Adrenal gland (tissue), 12 donors: Measurements from ENCODE around the gene DNAJC8. TPM values are rescaled to one million over a fixed set of nuclear protein-coding genes. Genes with fewer than 3 reads are reported as not detected.

Experiments
- DNase-seq, 7 donors: peaks; one replicate each; pipeline ENCODE4 v3.0.0-alpha.2; 2019 to 2020
- H3K27ac ChIP-seq, 5 donors: fragments of 200-600 bp; sonication (generic) in 4 of 5; 1 replicate in 3 of 5; 2 replicates in 2 of 5; pipeline versions ENCODE4 v1.5.1 to v1.8.0; 2016 to 2020; ENCODE audit warnings: mild to moderate bottlenecking in 1 of 5
- H3K27me3 ChIP-seq: fragments of 200-600 bp; 2 replicates; pipeline ENCODE4 v1.8.0; 2021
- H3K36me3 ChIP-seq, 2 donors: fragments of 200-600 bp; replicated peaks in 1 of 2; 1 replicate in 1 of 2; 2 replicates in 1 of 2; pipeline versions ENCODE4 v1.5.1 to v1.8.0; 2018 to 2022
- H3K4me1 ChIP-seq, 2 donors: fragments of 200-600 bp; replicated peaks in 1 of 2; 1 replicate in 1 of 2; 2 replicates in 1 of 2; pipeline versions ENCODE4 v1.5.1 to v1.8.0; 2018 to 2021
- H3K4me3 ChIP-seq, 4 donors: fragments of 200-600 bp; sonication (generic) in 3 of 4; one replicate each; pipeline ENCODE4 v1.5.1; 2016 to 2018
- H3K9me3 ChIP-seq, 3 donors: fragments of 200-600 bp; sonication (generic) in 1 of 3; replicated peaks in 1 of 3; 1 replicate in 2 of 3; 2 replicates in 1 of 3; pipeline versions ENCODE4 v1.5.1 to v1.8.0; 2016 to 2021
- CTCF ChIP-seq, 6 experiments: fragments of 450-650 bp in 4 of 6; fragments of 200-600 bp in 2 of 6; sonication (generic) in 1 of 6; IDR thresholded peaks; 1 replicate in 5 of 6; 2 replicates in 1 of 6; pipeline versions ENCODE4 v1.5.1 to v1.8.0; 2016 to 2021; ENCODE audit warnings: antibody characterized with exemption in 6 of 6, mild to moderate bottlenecking in 2 of 6, moderate library complexity in 1 of 6
- POLR2A ChIP-seq, 2 donors: fragments of 450-650 bp; IDR thresholded peaks; one replicate each; pipeline ENCODE4 v1.6.1; 2017; ENCODE audit warnings: antibody characterized with exemption in 2 of 2, mild to moderate bottlenecking in 2 of 2, moderate library complexity in 1 of 2
- WGBS, 4 donors: extraction: QIAGEN DNeasy Blood & Tissue Kit in 2 of 4; methylation state at CpG; one replicate each; pipeline versions ENCODE4 v1.1.5 to v1.1.7; 2013 to 2017; 5-methylcytosine and 5-hydroxymethylcytosine counted together
- intact Hi-C, 2 donors: fragments of 100-400 bp; cut with DNase I; formaldehyde crosslinking; loops; one replicate each; pipeline versions ENCODE4 v1.14.1 to v1.15.0; 2022 to 2023
- polyA plus RNA-seq, 3 donors: library from polyadenylated mRNA; stranded (reverse); fragments of 200-250 nt in 2 of 3; fragments of 350-450 nt in 1 of 3; fragmentation: Illumina TruSeq in 1 of 3; extraction: RNeasy Lipid Tissue Mini Kit (QIAGEN cat#74804) in 1 of 3; gene quantifications; one replicate each; pipeline ENCODE4 v1.2.3, GENCODE V29; 2013 to 2014
- total RNA-seq, 9 donors: library from RNA; depleted of rRNA in 4 of 9; stranded (reverse); fragments of >200 nt in 4 of 9; fragments of 120-200 nt in 1 of 9; fragmentation: NEBNext Ultra II Directional in 1 of 9; extraction: Animal tissue kit (Norgen Biotek cat#: 25700) in 1 of 9; gene quantifications; one replicate each; pipeline versions ENCODE4 v1.1.0 to v1.2.4, GENCODE V29; 2013 to 2023
- donor health status: healthy with polysubstance abuse.
- donor health status: Bipolar disorder and iron deficiency.
- donor health status: DM: yes; HTN: yes; CAD: no.
- donor health status: DM: no; HTN: no; CAD: no.
- donor health status: DM: no; HTN: no; CAD: no.
- donor health status: DM: yes; HTN: yes; CAD: no.

DNAJC8 gene
- total and polyA plus RNA-seq, 12 donors = 45.7 to 150 (median 66.9) TPM

- Histone ChIP-seq H3K9me3 (no peaks in the 10 kb centered on the region), H3K4me1 (peaks cover 0 to 11% of the 10 kb centered on the region in 2 donors), H3K4me3 (no peak overlapping the region), H3K36me3 (peaks cover 0 to 53% of the 10 kb centered on the region in 2 donors), H3K27ac (peak overlapping the region in 1 of 5 donors; percentile 56), H3K27me3 (no peaks in the 10 kb centered on the region)
- WGBS, 4 donors = 77 to 93% (median 90%) methylated on average over 8 of the region's 8 CpGs
- intact Hi-C loops = no loop called here
- DNase-seq = no peak
- TF ChIP-seq POLR2A (IDR thresholded peaks at IDR 0.05) (no peak), CTCF (IDR thresholded peaks at IDR 0.05) (no peak)
These were observed 47.7 kb upstream of the DNAJC8 start for GRCh38 chr1:28280501-28280900.

DNA sequence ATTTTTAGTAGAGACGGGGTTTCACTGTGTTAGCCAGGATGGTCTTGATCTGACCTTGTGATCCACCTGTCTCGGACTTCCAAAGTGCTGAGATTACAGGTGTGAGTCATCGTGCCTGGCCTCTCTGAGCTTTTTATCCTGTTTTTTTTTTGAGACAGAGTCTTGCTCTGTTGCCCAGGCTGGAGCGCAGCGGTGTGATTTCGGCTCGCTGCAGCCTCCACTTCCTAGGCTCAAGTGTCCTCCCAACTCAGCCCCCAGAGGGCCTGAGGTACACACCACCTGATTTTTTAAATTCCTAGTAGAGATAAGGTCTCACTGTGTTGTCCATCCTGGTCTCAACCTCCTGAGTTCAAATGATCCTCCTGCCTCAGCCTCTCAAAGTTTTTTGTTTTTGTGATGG lies 46.9 kb upstream of the DNAJC8 start:
- Histone ChIP-seq H3K27ac (no peak overlapping the region), H3K36me3 (peaks cover 0 to 58% of the 10 kb centered on the region in 2 donors)
- 84 to 90% (median 88%) methylated on average over 7 of the region's 7 CpGs for WGBS, 4 donors

GRCh38 chr1:28278763-28279162 lies 45.9 kb upstream of the DNAJC8 start:
- no peak overlapping the region for H3K27ac ChIP-seq
- 90 to 98% (median 97%) methylated on average over 5 of the region's 5 CpGs for WGBS, 4 donors
- H3K4me1 ChIP-seq = peaks cover 0 to 11% of the 10 kb centered on the region in 2 donors
- no peaks in the 10 kb centered on the region for H3K9me3 ChIP-seq
- H3K4me3 ChIP-seq = no peak overlapping the region
- DNase-seq = no peak
- TF ChIP-seq POLR2A (IDR thresholded peaks at IDR 0.05) (no peak), CTCF (IDR thresholded peaks at IDR 0.05) (no peak)
- H3K27me3 ChIP-seq = no peaks in the 10 kb centered on the region
- intact Hi-C loops = no loop called here
- peaks cover 0 to 67% of the 10 kb centered on the region in 2 donors for H3K36me3 ChIP-seq

More for the DNA sequence above, 46.9 kb upstream of the DNAJC8 start:
- TF ChIP-seq CTCF (IDR thresholded peaks at IDR 0.05) = no peak
- intact Hi-C loops = no loop called here
- peaks cover 0 to 11% of the 10 kb centered on the region in 2 donors for H3K4me1 ChIP-seq
- no peaks in the 10 kb centered on the region for H3K9me3 ChIP-seq
- no peak for DNase-seq
- H3K4me3 ChIP-seq = no peak overlapping the region
- H3K27me3 ChIP-seq = no peaks in the 10 kb centered on the region

GRCh38 chr1:28273216-28273860 lies 40.5 kb upstream of the DNAJC8 start:
- Histone ChIP-seq H3K27ac (no peak overlapping the region), H3K27me3 (no peaks in the 10 kb centered on the region), H3K4me1 (no peaks in the 10 kb centered on the region), H3K36me3 (peaks cover 0 to 51% of the 10 kb centered on the region in 2 donors), H3K4me3 (no peak overlapping the region), H3K9me3 (no peaks in the 10 kb centered on the region)
- WGBS, 4 donors = 82 to 89% (median 87%) methylated on average over 14 to 17 of the region's 17 CpGs
- intact Hi-C loops = no loop called here
- no peak for DNase-seq
- TF ChIP-seq CTCF (IDR thresholded peaks at IDR 0.05) (no peak), POLR2A (IDR thresholded peaks at IDR 0.05) (no peak)
